ENCODE measurements around the gene PTPN18.
A peak's percentile ranks its signal among the peaks of the same experiment; 100 is the strongest.
"Not testable (repeated sequence)": the region's sequence is repeated elsewhere in the genome, so short reads cannot be mapped to it uniquely, and the experiment has no call there.

The PTPN18 gene

GRCh38 chr2:130391872-130392670, 36.2 kb downstream of the PTPN18 start:
- no peak overlapping the region for H3K4me3 ChIP-seq (ENCODE audit: low read depth in 1 of 2, low read length in 2 of 2)
- no peaks in the 10 kb centered on the region for H3K4me1 ChIP-seq (ENCODE audit: insufficient read depth, low read length)
- no peak overlapping the region for H3K9ac ChIP-seq (ENCODE audit: low read depth, low read length)
- no peak for ATAC-seq (ENCODE audit: insufficient read depth, low read depth)
- no peak overlapping the region for H3K4me2 ChIP-seq (ENCODE audit: insufficient read depth, low read length)
- no peaks in the 10 kb centered on the region for H3K9me3 ChIP-seq (ENCODE audit: insufficient read depth, low read length, severe bottlenecking)
- H4K20me1 ChIP-seq (ENCODE audit: insufficient read depth, low read length), result no peaks in the 10 kb centered on the region
- no peak overlapping the region for H3K27ac ChIP-seq (ENCODE audit: low read length)
- no peaks in the 10 kb centered on the region for H3K27me3 ChIP-seq (ENCODE audit: insufficient read depth, low read length, poor library complexity)
- no peaks in the 10 kb centered on the region for H3K36me3 ChIP-seq (ENCODE audit: insufficient read depth, low read length)
- no peak for TF ChIP-seq CTCF (IDR thresholded peaks at IDR 0.05; ENCODE audit: borderline replicate concordance, extremely low read depth, low read length, poor library complexity, severe bottlenecking)
- no peak for TF ChIP-seq EZH2 (IDR thresholded peaks at IDR 0.05; ENCODE audit: borderline replicate concordance, low read depth, low read length, severe bottlenecking)
- H3K79me2 ChIP-seq (ENCODE audit: insufficient read depth, low read length), result no peaks in the 10 kb centered on the region
- DNase-seq, result no peak
- H2AFZ ChIP-seq (ENCODE audit: low read depth, low read length), result no peak overlapping the region

- no peak overlapping the region for H3K9ac ChIP-seq (ENCODE audit: low read depth, low read length)
- H4K20me1 ChIP-seq (ENCODE audit: insufficient read depth, low read length), result no peaks in the 10 kb centered on the region
- no peak overlapping the region for H3K4me2 ChIP-seq (ENCODE audit: insufficient read depth, low read length)
- H3K4me3 ChIP-seq (ENCODE audit: low read depth in 1 of 2, low read length in 2 of 2), result no peak overlapping the region
- ATAC-seq (ENCODE audit: insufficient read depth, low read depth) (no peak), DNase-seq (no peak)
- no peaks in the 10 kb centered on the region for H3K9me3 ChIP-seq (ENCODE audit: insufficient read depth, low read length, severe bottlenecking)
- no peaks in the 10 kb centered on the region for H3K4me1 ChIP-seq (ENCODE audit: insufficient read depth, low read length)
- H3K27me3 ChIP-seq (ENCODE audit: insufficient read depth, low read length, poor library complexity), result no peaks in the 10 kb centered on the region
- H3K27ac ChIP-seq (ENCODE audit: low read length), result no peak overlapping the region
- H2AFZ ChIP-seq (ENCODE audit: low read depth, low read length), result no peak overlapping the region
- no peaks in the 10 kb centered on the region for H3K79me2 ChIP-seq (ENCODE audit: insufficient read depth, low read length)
- no peak for TF ChIP-seq CTCF (IDR thresholded peaks at IDR 0.05; ENCODE audit: borderline replicate concordance, extremely low read depth, low read length, poor library complexity, severe bottlenecking)
- no peak for TF ChIP-seq EZH2 (IDR thresholded peaks at IDR 0.05; ENCODE audit: borderline replicate concordance, low read depth, low read length, severe bottlenecking)
- no peaks in the 10 kb centered on the region for H3K36me3 ChIP-seq (ENCODE audit: insufficient read depth, low read length)
Observed at GRCh38 chr2:130393318-130393910, 37.6 kb downstream of the PTPN18 start.

GRCh38 chr2:130406280-130406679, 50.4 kb downstream of the PTPN18 start:
- H3K4me3 ChIP-seq (ENCODE audit: low read depth in 1 of 2, low read length in 2 of 2); ATAC-seq (ENCODE audit: insufficient read depth, low read depth): not testable (repeated sequence)

GRCh38 chr2:130416693-130417092, 60.8 kb downstream of the PTPN18 start:
- not testable (repeated sequence) for H3K4me1 ChIP-seq (ENCODE audit: insufficient read depth, low read length); ATAC-seq (ENCODE audit: insufficient read depth, low read depth); H3K79me2 ChIP-seq (ENCODE audit: insufficient read depth, low read length); H3K4me3 ChIP-seq (ENCODE audit: low read depth in 1 of 2, low read length in 2 of 2); H3K9me3 ChIP-seq (ENCODE audit: insufficient read depth, low read length, severe bottlenecking); H3K27me3 ChIP-seq (ENCODE audit: insufficient read depth, low read length, poor library complexity); H3K9ac ChIP-seq (ENCODE audit: low read depth, low read length); H3K27ac ChIP-seq (ENCODE audit: low read length); H4K20me1 ChIP-seq (ENCODE audit: insufficient read depth, low read length); H2AFZ ChIP-seq (ENCODE audit: low read depth, low read length); H3K36me3 ChIP-seq (ENCODE audit: insufficient read depth, low read length); H3K4me2 ChIP-seq (ENCODE audit: insufficient read depth, low read length)
- peak; percentile 29 for DNase-seq
- TF ChIP-seq CTCF (IDR thresholded peaks at IDR 0.05; ENCODE audit: borderline replicate concordance, extremely low read depth, low read length, poor library complexity, severe bottlenecking), result peak; percentile 3

More at GRCh38 chr2:130406280-130406679, 50.4 kb downstream of the PTPN18 start:
- H2AFZ ChIP-seq (ENCODE audit: low read depth, low read length); H3K4me1 ChIP-seq (ENCODE audit: insufficient read depth, low read length); H3K9ac ChIP-seq (ENCODE audit: low read depth, low read length); DNase-seq; H3K9me3 ChIP-seq (ENCODE audit: insufficient read depth, low read length, severe bottlenecking); H4K20me1 ChIP-seq (ENCODE audit: insufficient read depth, low read length); H3K27ac ChIP-seq (ENCODE audit: low read length); H3K79me2 ChIP-seq (ENCODE audit: insufficient read depth, low read length); H3K4me2 ChIP-seq (ENCODE audit: insufficient read depth, low read length); H3K27me3 ChIP-seq (ENCODE audit: insufficient read depth, low read length, poor library complexity); H3K36me3 ChIP-seq (ENCODE audit: insufficient read depth, low read length): not testable (repeated sequence)

GRCh38 chr2:130418845-130419244, 63.0 kb downstream of the PTPN18 start:
- DNase-seq; H3K4me2 ChIP-seq (ENCODE audit: insufficient read depth, low read length); H4K20me1 ChIP-seq (ENCODE audit: insufficient read depth, low read length); H3K79me2 ChIP-seq (ENCODE audit: insufficient read depth, low read length); H2AFZ ChIP-seq (ENCODE audit: low read depth, low read length); ATAC-seq (ENCODE audit: insufficient read depth, low read depth); H3K4me1 ChIP-seq (ENCODE audit: insufficient read depth, low read length); H3K27me3 ChIP-seq (ENCODE audit: insufficient read depth, low read length, poor library complexity); H3K9ac ChIP-seq (ENCODE audit: low read depth, low read length); H3K4me3 ChIP-seq (ENCODE audit: low read depth in 1 of 2, low read length in 2 of 2); H3K27ac ChIP-seq (ENCODE audit: low read length); H3K36me3 ChIP-seq (ENCODE audit: insufficient read depth, low read length); H3K9me3 ChIP-seq (ENCODE audit: insufficient read depth, low read length, severe bottlenecking): not testable (repeated sequence)

All from DND-41 (cell line).